Liver (tissue), 3 donors: Measurements from ENCODE around the gene THSD4.

Source experiments
- ATF3 ChIP-seq: IDR thresholded peaks from 2 replicates; pipeline ENCODE4 v1.6.1; 2016; ENCODE audit warnings: antibody characterized with exemption
- EGR1 ChIP-seq, 2 donors: IDR thresholded peaks; 2 replicates each; pipeline ENCODE4 v1.6.1; 2016 to 2018; ENCODE audit warnings: antibody characterized with exemption in 2 of 2, low read depth in 2 of 2
- MAX ChIP-seq: IDR thresholded peaks from 2 replicates; pipeline ENCODE4 v1.6.1; 2016; ENCODE audit warnings: antibody characterized with exemption
- RAD21 ChIP-seq, 2 donors: IDR thresholded peaks; 2 replicates each; pipeline ENCODE4 v1.6.1; 2016; ENCODE audit warnings: antibody characterized with exemption in 2 of 2, mild to moderate bottlenecking in 2 of 2
- SP1 ChIP-seq: IDR thresholded peaks from 2 replicates; pipeline ENCODE4 v1.6.1; 2018; ENCODE audit warnings: antibody characterized with exemption, mild to moderate bottlenecking
- TF ChIP-seq, protein P1 (sequence below): fragments of 150-350 bp; IDR thresholded peaks from 2 replicates; pipeline ENCODE4 v1.5.1; 2017; ENCODE audit warnings: improper control_type of control experiment, low read depth, low read length; ENCODE audit not compliant: missing input control
- donor health status: healthy.
- donor health status: healthy.

DNA sequence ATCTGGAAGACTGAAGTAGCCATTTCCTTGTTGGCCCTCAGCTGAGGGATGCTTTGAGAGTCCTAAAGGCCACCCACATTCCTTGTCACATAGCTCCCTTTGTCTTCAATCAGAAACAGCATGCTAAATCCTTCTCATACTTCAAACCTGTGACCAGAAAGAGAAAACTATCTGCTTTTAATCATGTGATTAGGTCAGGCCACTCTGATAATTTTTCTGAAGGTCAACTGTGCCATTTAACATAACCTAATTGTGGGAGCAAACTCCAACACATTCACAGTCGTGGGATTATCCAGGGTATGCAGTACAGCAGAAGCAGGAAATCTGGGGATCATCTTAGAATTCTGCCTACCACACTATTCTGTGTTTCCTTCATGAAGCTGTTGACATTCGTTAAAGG, 471.2 kb downstream of the THSD4 start:
- TF ChIP-seq, protein P1, sequence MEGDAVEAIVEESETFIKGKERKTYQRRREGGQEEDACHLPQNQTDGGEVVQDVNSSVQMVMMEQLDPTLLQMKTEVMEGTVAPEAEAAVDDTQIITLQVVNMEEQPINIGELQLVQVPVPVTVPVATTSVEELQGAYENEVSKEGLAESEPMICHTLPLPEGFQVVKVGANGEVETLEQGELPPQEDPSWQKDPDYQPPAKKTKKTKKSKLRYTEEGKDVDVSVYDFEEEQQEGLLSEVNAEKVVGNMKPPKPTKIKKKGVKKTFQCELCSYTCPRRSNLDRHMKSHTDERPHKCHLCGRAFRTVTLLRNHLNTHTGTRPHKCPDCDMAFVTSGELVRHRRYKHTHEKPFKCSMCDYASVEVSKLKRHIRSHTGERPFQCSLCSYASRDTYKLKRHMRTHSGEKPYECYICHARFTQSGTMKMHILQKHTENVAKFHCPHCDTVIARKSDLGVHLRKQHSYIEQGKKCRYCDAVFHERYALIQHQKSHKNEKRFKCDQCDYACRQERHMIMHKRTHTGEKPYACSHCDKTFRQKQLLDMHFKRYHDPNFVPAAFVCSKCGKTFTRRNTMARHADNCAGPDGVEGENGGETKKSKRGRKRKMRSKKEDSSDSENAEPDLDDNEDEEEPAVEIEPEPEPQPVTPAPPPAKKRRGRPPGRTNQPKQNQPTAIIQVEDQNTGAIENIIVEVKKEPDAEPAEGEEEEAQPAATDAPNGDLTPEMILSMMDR = no peak
- TF ChIP-seq SP1 (no peak), ATF3 (no peak), EGR1 (IDR thresholded peaks at IDR 0.05; ENCODE audit: low read depth in 2 of 2) (no peak), MAX (no peak), RAD21 (IDR thresholded peaks at IDR 0.05) (no peak)
